GM19397 (cell line): Measurements from ENCODE around the gene SPRED3.
A peak's percentile ranks its signal among the peaks of the same experiment; 100 is the strongest.

ENCODE experiments used
- ATAC-seq: cut with Tn5 transposase; IDR thresholded peaks from one replicate; pipeline ENCODE4 v1.9.1; 2021; ENCODE audit warnings: mild to moderate bottlenecking, moderate library complexity; ENCODE audit not compliant: unreplicated experiment

Gene SPRED3

DNA sequence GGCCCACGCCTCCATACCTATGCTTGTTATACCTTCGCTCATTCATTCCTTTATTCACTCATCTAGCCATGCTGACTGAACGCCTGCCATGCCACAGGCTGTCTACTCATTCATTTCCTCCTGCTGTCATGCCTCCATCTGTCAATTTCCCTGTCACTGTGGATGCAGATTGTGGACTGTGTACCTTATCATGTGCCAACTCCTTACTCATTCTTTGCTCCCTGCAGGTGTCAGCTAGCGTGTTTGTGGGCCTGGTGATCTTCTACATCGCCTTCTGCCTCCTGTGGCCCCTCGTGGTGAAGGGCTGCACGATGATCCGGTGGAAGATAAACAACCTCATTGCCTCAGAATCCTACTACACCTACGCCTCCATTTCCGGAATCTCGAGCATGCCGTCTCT lies 18.2 kb upstream of the SPRED3 start:
- no peak for ATAC-seq

DNA sequence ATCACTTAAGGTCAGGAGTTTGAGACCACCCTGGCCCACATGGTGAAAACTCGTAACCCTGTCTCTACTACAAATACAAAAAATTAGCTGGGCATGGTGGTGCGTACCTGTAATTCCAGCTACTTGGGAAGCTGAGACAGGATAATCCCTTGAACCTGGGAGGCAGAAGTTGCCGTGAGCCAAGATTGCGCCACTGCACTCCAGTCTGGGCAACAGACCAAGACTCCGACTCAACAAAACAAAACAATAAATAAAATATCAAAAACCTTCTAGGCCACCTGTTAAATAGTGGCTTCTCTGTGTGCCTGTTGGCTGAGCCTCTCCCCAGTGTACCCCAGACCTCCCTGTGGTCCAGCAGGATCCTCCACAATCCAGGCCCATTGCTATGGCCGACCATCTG lies 17.4 kb upstream of the SPRED3 start:
- ATAC-seq: no peak

DNA sequence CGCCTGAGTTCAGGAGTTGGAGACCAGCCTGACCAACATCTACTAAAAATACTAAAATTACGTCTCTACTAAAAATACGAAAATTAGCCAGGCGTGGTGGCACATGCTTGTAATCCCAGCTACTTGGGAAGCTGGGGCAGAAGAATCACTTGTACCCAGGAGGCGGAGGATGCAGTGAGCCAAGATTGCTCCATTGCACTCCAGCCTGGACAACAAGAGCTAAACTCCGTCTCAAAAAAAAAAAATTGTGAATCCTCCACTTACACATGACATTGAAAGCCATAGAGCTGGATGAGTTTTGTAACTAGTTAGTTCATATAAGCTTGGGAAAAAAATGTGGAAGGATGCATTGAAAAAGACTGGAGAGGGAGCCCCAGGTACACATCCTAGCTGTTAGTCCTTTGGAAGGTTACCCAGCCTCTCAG lies 14.6 kb upstream of the SPRED3 start:
- ATAC-seq: no peak

DNA sequence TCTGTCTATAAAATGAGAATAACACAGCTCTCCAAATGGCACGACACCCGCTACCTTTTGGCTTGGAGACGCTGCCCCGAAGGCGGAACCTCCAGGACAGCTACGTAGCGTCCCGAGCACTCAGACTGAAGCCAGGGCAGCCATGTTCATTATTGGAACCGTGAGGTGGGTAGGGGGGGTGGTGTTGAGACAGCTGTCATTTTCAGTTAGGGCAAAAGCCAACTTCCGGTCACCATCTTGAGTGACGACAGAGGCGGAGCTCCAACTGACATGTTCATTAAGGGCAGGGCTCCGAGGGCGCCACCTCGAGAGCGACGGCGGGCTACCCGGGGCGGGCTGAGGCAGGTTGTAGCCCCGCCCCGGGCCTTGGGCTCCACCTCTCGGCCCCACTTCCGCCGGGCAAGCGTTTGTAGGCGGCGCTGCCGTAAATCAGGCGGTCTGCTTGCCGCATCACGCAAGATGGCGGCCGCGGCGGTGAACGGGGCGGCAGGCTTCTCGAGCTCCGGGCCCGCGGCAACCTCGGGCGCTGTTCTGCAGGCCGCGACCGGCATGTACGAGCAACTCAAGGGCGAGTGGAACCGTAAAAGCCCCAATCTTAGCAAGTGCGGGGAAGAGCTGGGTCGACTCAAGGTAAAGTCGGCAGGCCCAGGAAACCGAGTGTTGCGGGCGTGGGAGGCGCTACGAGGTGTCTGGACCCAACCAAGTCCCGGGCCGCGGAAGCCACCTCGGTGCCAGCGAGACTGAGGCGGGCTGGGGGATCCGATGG lies 14.0 kb upstream of the SPRED3 start, which contains the start of gene PSMD8:
Gene PSMD8 (plus strand): TSS at position 240 of the 766 bp plus-strand sequence. CDS start 31 bp downstream, at position 271.
- peak; percentile 95 for ATAC-seq

DNA sequence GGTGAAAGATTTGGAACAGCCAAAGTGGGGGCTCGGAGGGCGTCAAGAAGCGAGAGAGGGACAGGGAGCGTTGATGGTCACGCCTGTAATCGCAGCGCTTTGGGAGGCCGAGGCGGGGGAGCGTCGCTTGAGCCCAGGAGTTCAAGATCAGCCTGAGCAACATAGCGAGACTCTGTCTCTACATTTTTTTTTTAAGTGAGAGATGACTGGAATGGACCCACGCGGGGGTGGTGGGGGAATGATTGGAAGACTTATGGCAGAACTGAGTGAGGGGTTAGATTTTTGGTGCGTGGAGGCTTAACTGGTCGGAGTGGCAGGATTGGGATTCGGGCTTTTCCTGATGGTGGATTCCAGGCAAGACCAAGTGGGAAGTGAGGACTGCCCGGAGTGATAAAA lies 13.4 kb upstream of the SPRED3 start:
- no peak for ATAC-seq

DNA sequence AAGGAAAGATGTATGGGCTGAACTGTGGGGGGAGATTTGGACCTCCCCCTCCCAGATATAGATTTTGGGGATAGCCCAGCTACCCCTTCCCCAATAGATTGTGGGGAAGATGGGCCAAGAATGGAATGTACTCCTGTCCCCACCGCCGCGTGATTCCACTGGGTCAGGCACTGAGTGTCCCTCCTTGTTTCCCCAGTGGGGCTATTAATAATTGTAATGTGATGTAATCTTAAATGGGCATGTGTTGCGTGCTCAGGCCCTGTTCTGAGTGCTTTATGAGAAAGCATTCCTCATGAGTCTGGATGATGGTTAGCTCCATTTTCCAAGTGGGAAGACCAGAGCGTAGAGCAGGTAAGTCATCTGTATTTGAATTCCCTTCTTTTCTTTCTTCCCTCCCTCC lies 12.7 kb upstream of the SPRED3 start:
- ATAC-seq: no peak

DNA sequence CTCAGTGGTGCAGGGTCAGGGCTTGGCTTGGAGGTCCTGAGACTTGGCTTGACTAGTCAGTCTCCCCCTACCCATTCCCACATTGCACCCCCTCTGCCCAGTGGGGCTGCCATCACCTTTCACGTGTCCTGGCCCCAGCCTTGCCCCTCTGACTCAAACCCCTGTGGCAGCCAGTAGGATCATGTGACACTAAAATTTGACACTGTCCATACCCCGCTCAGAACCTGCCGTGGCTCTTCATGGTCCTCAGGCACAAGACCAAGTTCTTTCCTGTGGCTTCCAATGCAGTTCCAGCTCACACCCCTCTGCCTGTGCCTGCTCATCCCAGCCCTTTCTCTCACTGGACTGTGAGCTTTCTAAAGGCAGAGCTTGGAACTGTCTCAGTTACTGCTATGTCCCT lies 11.9 kb upstream of the SPRED3 start:
- no peak for ATAC-seq

DNA sequence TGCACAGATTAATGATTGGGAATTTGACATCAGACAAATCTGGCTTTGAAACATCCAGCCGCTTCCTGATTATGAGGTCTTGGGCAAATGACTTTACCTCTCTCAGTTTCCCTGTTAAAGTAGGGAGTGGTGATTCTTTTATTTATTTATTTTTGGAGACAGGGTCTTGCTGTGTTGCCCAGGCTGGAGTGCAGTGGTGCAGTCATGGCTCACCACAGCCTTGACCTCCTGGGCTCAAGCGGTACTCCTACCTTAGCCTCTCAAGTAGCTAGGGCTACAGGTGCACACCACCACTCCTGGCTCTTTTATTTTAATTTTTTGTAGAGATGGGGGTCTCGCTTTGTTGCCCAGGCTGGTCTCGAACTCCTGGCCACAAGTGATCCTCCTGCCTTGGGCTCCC lies 11.4 kb upstream of the SPRED3 start:
- ATAC-seq: no peak

DNA sequence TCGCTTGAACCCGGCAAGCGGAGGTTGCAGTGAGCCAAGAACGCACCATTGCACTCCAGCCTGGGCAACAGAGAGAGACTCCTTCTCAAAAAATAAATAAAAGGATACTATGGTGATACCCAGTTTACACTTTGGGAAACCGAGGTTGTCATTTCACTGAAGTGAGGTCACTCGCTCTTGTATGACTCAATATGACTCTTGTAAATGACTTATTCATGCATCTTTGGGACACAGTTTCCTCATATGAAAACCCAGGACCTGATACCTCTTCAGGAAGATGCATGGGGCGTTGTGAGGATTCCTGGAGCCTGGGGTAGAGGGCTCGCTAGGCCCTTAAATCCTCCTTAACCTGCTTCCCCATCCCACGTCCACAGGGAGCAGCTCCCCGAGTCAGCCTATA lies 9.6 kb upstream of the SPRED3 start:
- no peak for ATAC-seq

DNA sequence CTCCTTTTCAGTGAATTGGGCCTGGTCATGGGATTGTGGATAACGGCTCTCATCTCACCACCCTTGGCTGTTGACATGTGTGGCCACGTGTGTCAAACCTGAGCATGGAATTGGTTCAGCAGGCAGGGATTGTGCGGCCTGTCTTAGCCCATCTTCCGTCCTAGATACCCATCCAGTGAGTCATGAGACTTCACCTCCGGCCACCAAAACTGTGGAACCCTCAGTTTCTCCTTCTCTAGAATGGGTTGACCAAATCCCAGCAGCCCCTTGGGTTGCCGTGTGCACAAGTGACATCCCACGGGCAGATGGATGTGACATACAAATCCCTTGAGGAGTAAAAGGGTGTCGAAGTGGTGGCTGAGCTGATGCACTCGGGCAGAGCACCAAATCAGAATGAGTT lies 7.4 kb upstream of the SPRED3 start:
- ATAC-seq: no peak

DNA sequence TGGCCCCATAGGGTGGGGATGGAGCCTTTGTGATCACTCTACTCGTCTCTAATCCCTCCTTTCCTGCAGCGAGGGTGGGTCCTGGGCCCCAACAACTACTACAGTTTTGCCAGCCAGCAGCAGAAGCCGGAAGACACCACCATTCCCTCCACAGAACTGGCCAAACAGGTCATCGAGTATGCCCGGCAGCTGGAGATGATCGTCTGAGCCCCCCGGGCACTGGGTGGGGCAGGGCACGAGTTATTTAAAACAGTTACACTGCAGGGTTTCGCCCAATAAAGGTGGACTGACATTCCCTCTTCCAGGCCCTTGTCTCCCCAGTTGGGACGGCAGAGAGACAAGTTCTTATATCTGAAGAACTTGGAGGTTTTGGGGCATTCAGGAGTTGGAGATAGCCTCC lies 5.3 kb upstream of the SPRED3 start:
- ATAC-seq: no peak

DNA sequence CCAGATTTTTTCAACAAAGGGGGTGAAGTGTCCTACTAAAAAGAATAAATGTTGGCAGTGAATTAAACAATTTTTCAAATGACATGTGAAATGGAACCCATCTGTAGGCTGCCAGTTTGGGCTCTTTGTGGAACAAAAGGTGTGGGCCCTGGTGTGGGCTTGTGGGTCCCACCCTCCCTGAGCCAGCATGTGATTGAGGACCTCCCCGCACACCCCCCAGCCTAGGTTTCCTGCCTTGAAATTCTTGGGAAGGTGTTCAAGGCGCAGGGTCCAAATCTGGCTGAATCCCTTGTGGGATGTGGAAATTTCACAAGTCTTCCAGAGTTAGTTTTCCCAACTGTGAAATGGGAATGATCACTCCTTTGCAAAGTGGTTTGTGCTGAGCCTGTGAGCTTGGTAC lies 4.8 kb upstream of the SPRED3 start:
- ATAC-seq: no peak

DNA sequence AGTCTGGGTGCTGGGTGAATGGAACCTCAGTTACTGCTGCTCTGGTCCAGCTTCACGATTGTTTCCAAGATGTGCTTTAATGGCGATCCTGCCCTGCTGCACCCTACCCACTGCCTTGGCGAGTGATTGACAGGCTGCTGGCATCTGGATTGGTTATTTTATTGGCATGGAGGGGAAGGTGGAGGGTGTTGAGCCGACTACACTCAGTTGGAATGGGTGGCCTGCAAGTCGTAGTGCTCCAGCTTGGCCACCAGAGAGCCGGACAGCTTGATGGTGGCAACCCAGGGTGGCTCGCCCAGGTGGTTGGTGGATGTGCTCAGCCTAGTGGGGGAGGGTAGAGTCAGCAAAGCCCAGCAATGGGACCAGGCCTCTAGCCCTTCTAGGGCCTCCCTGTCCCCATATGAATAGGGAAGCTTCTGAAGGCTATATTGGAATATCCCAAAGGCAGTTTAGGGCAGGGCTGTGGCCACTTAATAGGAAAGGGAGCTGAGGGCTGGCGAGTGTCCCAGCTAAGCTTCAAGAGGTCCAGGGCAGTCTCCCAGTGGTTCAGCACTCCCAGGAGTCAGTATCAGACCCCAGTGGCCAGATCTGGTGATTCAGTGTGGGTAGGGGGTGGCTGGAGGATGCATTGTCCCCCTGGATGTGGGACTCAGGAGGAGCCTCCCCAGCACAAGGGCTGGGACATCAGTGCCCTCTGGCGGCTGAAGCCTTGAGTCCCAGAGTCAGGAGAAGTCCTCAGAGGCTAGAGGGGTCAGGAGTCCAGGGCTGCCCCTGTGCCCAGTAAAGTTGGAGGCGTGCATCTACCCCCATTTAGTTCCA lies 4.1 kb upstream of the SPRED3 start:
- no peak for ATAC-seq

DNA sequence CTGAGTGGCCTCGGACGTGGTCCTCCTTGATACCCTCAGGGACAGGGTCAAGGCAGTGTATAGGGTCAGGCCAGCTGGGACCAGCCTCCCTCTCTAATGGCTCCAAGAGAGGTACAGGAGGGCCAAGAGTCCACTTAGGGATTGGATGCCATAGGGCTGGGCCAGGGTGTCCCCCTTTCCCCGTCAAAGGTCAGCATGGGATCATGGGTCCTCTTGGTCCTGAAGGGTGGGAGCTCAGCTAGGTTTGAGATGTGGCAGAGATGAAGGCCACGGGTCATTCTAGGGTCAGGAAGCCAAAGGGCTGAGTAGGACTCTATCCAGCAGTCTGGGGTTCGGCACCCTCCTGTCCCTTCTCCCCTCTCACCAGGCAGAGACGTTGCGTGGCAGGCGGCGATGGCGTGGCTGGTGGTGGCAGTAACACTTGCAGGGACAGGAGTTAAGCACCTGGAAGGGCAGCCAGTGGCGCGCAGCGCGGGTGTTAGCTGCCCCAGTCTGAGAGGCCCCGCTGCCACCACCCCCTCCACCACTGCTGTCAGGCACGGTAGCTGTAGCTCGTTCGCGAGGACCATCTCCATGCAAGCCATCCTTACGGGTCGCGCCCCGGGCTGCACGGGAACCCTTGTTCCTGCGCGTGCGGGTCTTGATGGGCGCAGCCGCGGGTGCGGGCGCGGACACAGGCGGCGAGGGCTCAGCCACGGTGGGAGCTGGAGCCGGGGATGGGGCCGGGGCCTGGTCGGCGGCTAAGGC lies 3.3 kb upstream of the SPRED3 start:
- ATAC-seq: no peak

DNA sequence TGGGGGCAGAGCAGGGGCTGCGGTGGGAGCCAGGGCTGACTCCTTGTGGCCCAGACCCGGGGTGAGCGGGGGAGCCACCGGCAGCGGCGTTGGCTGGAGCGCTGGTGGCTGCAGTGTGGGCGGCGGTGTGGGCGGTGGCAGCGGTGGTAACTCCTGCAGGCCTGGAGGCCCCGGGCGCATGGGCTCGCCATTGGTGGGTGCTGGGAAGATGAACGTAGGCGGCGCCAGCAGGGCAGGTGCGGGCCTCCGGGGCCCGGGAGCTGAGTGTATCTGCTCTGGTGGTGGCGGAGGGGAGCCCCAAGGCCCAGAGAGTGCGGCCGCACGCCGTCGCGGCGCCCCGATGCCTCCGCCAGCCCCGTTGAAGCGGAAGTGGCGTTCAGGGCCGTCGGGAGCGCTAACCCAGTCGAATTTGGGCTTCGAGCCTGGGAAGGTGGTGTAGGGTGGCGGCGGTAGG lies 2.7 kb upstream of the SPRED3 start:
- no peak for ATAC-seq

DNA sequence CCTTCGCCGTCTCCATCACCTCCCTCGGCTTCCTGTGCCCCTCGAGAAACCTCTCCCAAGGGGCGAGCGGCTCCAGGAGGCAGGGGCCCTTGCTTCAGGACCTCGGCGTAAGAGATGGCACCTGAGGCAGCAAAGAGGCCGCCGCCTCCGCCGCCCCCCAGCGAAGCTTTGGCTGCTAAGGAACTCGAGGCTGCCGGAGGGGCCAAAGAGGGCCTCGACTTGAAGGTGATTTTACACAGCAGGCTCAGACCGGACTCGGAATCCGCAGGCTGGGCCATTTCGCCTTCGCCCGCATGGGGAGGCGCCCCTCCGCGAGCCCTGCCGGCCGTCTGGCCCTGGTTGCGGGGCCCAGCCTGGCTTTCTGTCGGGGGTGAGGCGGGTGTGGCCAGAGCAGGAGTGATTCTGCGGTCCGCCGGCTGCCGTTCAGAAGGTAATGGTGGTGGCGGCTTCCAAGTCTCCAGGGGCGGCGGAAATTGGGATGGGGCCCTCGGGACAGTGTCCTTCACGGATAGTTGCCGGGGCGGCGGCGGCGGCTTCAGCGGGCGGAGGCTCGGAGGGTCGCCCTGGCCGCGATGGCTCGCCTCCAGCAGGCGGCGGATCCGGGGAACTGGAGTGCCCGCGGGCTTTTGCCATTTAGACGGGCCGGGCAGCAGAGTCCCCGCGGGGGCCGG lies 2.1 kb upstream of the SPRED3 start:
- ATAC-seq: no peak

DNA sequence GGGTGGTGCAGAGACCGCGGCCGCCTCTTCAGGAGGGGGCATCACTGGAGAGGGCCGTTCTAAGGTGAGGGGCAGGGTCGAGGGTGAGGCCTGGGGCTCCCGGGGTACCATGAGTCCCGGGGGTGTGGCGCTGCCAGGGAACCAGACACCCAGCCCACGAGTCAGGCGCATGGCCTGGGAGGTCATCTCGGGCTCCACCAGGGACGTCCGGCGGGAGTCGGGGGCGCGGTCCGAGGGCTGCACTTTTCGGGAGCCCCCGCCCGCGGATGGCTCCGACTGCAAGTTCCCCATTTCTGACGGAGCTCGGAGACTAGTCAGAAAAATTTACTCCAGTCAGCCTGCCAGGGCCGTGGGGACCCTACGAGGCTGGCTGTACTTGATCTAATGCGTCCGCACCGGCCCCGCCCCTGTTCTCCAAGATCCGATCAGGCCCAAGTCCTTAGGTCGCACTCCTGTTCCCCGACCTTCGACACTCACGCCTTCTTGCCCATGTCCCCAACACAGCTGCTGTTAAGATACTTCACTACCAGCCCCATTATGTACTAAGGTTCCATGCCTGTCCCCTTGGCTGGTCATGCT lies 1.4 kb upstream of the SPRED3 start:
- no peak for ATAC-seq

DNA sequence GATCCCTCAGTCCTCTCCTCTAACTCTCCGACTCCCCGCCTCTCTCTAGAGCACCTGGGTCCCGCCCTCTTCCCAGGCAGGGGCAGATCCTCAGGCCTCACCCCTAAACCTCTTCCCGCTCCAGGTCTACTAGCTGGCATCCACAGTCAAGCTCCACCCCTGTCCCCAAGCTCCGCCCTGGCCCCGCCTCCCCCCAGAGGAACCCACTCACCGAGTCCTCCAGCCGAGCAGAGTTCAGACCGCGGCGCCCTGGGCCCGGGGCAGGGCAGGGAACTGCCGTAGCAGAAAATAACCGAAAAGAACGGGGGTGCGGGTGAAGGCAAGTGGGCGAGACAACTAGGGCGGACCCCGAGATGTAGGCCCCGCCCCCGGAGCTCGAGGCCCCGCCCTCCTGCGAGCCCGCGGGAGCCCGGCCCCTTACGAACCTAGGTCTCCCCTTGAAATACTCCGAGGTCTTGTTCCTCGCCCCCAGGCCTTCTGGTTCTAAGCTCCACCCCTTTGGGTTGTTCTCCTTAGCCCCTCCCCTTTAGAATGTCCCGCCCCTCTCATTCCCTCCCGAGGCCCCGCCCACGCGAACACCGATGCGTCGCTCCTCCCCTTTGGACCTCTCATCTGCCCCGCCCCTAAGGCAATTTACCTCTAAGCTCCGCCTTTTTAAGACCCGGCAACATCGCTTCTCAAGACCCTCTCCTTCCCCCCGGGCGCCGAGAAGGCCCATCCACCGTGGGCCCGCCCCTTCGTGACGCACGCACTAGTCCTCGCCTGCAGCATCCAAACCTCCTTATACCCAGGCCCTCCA lies 748 bp upstream of the SPRED3 start, which contains the start of gene GGN:
Gene GGN (minus strand): TSS at position 485 of the 799 bp plus-strand sequence. CDS start 773 bp downstream, outside the sequence.
- no peak for ATAC-seq

DNA sequence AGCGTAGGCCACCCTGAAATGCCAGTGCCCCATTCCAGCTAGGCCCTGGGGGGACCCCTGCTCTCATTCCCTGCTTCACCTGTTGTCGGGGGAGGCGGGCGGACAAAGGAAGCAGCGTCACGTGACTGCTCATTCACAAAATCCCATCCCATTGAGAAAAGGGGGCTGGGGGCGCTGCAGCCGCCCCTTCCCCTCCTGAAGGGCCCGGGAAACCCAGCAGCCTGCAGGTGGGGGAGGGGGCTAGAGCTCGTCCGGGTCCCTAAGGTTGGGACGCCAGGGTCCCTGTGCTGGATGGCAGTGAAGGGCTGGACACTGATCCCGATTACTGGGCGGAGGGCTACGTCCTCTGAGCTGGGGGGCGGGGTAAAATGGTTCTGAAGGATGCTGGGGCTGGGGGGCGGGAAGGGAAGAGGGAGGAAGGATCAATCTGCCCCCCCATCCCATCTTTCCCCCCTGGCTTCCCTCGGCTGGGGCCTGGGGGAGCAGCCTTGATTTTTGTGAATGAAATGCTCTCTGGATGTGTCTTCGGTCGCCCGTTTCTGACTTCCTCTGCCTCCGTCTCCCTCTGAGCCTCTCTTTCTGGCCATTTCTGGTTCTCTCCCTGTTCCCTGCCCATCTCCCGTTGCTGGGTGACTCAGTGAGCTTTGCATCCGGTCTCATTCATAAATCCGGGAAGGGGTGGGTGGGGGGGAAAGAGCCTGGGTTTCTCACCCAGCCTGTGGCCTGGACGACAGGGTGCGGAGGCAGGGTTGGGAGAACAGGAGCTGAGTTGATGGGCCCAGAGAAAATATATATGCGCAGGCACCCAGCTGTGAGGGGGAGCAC lies 816 bp downstream of the SPRED3 start:
- no peak for ATAC-seq
